Fibroblast of the aortic adventitia (primary cell): ENCODE results near the gene COG8. TPM values are rescaled to one million over a fixed set of nuclear protein-coding genes. Genes with fewer than 3 reads are reported as not detected.

ENCODE experiments used
- DNase-seq: peaks from one replicate; pipeline ENCODE4 v3.0.0-alpha.2; 2010; ENCODE audit warnings: low read depth
- H3K4me3 ChIP-seq: 2 replicates; pipeline ENCODE4 v1.5.1; 2011; ENCODE audit warnings: low read depth, mild to moderate bottlenecking, control low read depth, low read length, moderate library complexity
- total RNA-seq: library from RNA; depleted of rRNA; stranded (reverse); fragments of >200 nt; gene quantifications from 2 replicates; pipeline ENCODE4 v1.2.3, GENCODE V29; 2012; ENCODE audit warnings: low replicate concordance
- TF ChIP-seq, protein P1 (sequence below): IDR thresholded peaks from 2 replicates; pipeline ENCODE4 v1.5.1; 2011; ENCODE audit warnings: mild to moderate bottlenecking, low read length, control low read depth, inconsistent platforms; ENCODE audit not compliant: insufficient read depth

The COG8 gene
- total RNA-seq, 1 donor = 51.5 TPM

DNA sequence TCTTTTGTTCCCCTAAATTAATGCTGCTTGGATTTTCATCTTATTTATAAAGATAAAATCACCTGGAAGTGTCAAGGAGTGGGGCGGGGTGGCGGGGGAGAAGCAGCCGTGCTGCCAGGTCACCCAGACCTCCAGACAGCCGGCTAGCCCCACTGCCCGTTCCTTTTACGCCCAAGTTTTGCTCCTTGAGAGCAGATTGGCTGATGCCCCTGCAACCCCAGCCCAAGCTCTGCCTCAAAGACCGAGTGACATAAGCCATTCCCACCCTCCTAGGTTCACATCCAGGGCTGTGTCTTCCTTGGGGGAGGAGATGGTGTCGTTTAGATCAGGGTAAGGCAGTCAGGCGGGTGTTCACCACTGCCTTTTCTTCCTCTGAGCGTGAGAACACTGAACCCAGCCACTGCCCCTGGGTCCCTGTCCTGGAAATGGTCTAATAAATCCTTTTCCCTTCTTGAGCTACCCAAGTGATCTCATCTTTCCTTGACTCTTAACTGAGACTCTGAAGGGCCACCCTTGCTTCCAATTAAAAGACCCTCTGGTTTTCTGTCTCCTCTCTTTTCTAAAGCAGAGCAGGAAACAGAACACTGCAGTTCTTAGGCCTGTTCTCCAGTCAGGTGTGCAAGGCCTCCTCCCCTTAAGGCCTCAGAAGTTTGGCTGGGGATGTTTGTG is 14.6 kb downstream of the COG8 start:
- no peak for DNase-seq
- TF ChIP-seq, protein P1, sequence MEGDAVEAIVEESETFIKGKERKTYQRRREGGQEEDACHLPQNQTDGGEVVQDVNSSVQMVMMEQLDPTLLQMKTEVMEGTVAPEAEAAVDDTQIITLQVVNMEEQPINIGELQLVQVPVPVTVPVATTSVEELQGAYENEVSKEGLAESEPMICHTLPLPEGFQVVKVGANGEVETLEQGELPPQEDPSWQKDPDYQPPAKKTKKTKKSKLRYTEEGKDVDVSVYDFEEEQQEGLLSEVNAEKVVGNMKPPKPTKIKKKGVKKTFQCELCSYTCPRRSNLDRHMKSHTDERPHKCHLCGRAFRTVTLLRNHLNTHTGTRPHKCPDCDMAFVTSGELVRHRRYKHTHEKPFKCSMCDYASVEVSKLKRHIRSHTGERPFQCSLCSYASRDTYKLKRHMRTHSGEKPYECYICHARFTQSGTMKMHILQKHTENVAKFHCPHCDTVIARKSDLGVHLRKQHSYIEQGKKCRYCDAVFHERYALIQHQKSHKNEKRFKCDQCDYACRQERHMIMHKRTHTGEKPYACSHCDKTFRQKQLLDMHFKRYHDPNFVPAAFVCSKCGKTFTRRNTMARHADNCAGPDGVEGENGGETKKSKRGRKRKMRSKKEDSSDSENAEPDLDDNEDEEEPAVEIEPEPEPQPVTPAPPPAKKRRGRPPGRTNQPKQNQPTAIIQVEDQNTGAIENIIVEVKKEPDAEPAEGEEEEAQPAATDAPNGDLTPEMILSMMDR = no peak
- H3K4me3 ChIP-seq = no peak overlapping the region

DNA sequence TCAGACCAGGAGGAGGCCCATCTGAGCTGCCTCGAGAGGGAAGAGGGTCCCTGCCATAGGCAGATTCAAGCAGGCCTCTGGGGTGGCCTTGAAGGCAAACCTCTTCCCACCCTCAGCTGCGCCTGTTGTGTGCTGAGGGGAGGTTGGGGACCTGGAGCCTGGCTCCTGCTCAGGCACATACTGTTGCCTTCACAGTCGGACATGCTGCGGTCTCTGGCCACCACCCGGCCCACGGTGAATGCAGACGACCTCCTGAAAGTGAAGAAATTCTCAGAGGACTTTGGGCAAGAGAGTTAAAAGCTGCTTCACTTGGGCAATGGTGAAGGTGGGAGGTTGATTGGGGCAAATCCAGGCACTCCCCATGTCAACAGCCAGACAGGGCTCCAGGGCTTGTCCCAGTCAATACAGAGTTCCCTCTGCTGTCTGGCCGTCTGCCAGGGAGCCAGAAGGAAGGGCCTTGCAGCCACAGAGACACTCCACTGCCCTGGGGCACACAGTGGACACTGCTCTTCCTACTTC is 15.3 kb downstream of the COG8 start:
- H3K4me3 ChIP-seq = no peak overlapping the region
- DNase-seq = no peak
- TF ChIP-seq, protein P1 = no peak

DNA sequence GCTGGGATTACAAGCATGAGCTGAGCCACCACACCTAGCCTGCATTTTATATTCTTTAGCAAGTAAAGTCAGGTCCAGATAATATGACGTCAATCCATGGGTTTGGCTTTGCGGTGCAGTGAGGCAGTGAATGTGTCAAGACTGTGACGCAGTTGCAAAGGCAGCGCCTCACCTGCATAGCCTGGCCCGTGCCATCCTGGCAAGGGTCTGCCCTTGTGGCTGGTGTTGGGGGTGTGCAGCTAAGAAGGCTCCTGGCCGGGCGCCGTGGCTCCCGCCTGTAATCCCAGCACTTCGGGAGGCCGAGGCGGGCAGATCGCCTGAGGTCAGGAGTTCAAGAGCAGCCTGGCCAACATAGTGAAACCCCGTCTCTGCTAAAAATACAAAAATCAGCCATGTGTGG is 15.9 kb downstream of the COG8 start:
- no peak overlapping the region for H3K4me3 ChIP-seq
- DNase-seq = no peak
- TF ChIP-seq, protein P1 = no peak

DNA sequence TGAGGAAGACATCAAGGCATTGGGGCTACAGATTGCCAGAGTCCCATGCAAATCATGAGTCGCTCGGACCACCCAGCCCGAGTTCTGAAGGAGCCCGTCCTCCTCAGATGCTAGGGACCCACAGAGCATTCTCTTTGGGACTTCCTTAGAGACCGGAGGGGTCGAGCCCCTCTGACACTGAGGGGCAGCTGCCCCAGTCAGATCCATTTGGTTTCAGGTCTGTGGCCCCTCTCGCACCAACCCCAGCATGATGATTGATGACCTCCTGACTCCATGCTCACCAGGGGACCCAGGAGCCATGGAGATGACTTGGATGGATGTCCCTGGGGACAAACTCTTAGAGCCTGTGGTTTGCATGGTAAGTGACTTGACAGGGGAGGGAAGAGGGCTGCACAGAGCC is 17.0 kb downstream of the COG8 start:
- no peak overlapping the region for H3K4me3 ChIP-seq
- DNase-seq = no peak
- TF ChIP-seq, protein P1 = no peak

DNA sequence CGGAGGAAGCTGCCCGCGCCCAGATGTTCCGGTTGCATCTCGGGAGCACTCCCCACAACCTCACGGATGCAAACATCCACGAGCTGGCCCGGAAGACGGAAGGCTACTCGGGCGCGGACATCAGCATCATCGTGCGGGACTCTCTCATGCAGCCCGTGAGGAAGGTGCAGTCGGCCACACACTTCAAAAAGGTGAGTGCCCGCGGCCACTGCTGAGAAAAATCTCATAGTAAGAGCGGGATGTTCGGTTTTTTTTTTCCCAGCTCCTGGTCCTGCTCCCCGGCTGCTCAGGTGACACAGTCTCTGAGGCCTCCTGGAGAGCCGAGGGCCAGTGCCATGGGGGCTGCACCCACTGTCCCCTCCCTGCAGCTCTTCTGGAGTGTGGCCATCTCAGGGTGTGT is 18.3 kb downstream of the COG8 start:
- TF ChIP-seq, protein P1 = no peak
- no peak for DNase-seq
- H3K4me3 ChIP-seq = no peak overlapping the region

DNA sequence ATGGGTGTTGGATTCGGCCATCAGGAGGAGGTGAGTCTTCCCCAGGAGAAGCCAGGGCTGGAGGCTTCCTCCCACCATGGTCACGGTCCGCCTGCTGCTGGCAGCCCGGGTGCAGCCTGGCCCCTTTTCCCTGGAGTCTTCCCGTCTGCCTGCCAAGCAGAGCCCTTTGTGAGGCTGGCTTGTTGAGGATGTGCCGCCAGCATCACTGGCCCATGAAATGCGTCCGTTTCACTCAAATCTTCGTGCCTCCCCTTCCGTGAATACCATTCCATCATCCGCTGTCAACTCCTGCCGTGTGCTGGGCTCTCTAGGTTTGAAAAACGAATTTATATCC is 18.7 kb downstream of the COG8 start:
- DNase-seq = no peak
- TF ChIP-seq, protein P1 = no peak
- no peak overlapping the region for H3K4me3 ChIP-seq
